WERI-Rb-1 (cell line): Measurements from ENCODE around the gene ADGRL4.

Experiments
- DNase-seq: peaks from one replicate; pipeline ENCODE4 v3.0.0-alpha.2; 2020
- H3K27ac ChIP-seq: fragments of 250-450 bp; sonication (Bioruptor Pico); 2 replicates; pipeline ENCODE4 v1.5.1; 2020; ENCODE audit warnings: mild to moderate bottlenecking, moderate library complexity
- H3K27me3 ChIP-seq: fragments of 250-450 bp; sonication (Bioruptor Pico); 2 replicates; pipeline ENCODE4 v1.5.1; 2021; ENCODE audit warnings: mild to moderate bottlenecking, low read depth, moderate library complexity; ENCODE audit not compliant: insufficient read depth, severe bottlenecking
- H3K36me3 ChIP-seq: fragments of 250-450 bp; sonication (Bioruptor Pico); 2 replicates; pipeline ENCODE4 v1.5.1; 2020; ENCODE audit warnings: mild to moderate bottlenecking, moderate library complexity
- H3K4me3 ChIP-seq: 2 replicates; pipeline ENCODE4 v1.5.1; 2011; ENCODE audit warnings: low read depth, mild to moderate bottlenecking, control low read depth, low read length
- H3K9me3 ChIP-seq: fragments of 250-450 bp; sonication (Bioruptor Pico); 2 replicates; pipeline ENCODE4 v1.5.1; 2021; ENCODE audit warnings: mild to moderate bottlenecking, moderate library complexity; ENCODE audit not compliant: severe bottlenecking
- CTCF ChIP-seq: IDR thresholded peaks from 2 replicates; pipeline ENCODE4 v1.5.1; 2011; ENCODE audit warnings: low read depth, mild to moderate bottlenecking, control low read depth, inconsistent platforms, low read length

ADGRL4 gene

GRCh38 chr1:79042117-79042516 is 35.6 kb upstream of the ADGRL4 start:
- Histone ChIP-seq H3K4me3 (no peak overlapping the region), H3K27ac (no peak overlapping the region), H3K36me3 (no peaks in the 10 kb centered on the region), H3K9me3 (peaks cover 6% of the 10 kb centered on the region), H3K27me3 (no peaks in the 10 kb centered on the region)
- no peak for DNase-seq
- TF ChIP-seq CTCF: no peak

GRCh38 chr1:79041666-79042065 is 35.1 kb upstream of the ADGRL4 start:
- H3K27me3 ChIP-seq: no peaks in the 10 kb centered on the region
- no peak for DNase-seq
- H3K36me3 ChIP-seq: no peaks in the 10 kb centered on the region
- H3K9me3 ChIP-seq: peaks cover 8% of the 10 kb centered on the region
- H3K27ac ChIP-seq: no peak overlapping the region
- TF ChIP-seq CTCF: no peak
- no peak overlapping the region for H3K4me3 ChIP-seq

GRCh38 chr1:79040424-79041082 is 34.0 kb upstream of the ADGRL4 start:
- Histone ChIP-seq H3K4me3 (no peak overlapping the region), H3K36me3 (no peaks in the 10 kb centered on the region), H3K27ac (no peak overlapping the region), H3K27me3 (no peaks in the 10 kb centered on the region), H3K9me3 (peaks cover 8% of the 10 kb centered on the region)
- DNase-seq: no peak
- TF ChIP-seq CTCF: no peak

- no peak for DNase-seq
- H3K36me3 ChIP-seq: no peaks in the 10 kb centered on the region
- no peak for TF ChIP-seq CTCF
- no peak overlapping the region for H3K4me3 ChIP-seq
- H3K27me3 ChIP-seq: no peaks in the 10 kb centered on the region
- H3K9me3 ChIP-seq: peaks cover 8% of the 10 kb centered on the region
- no peak overlapping the region for H3K27ac ChIP-seq
Measured at GRCh38 chr1:79037085-79037484, 30.6 kb upstream of the ADGRL4 start.

GRCh38 chr1:79012500-79012899 is 6.0 kb upstream of the ADGRL4 start:
- H3K9me3 ChIP-seq: no peaks in the 10 kb centered on the region
- no peak overlapping the region for H3K27ac ChIP-seq
- DNase-seq: no peak
- no peaks in the 10 kb centered on the region for H3K36me3 ChIP-seq
- no peaks in the 10 kb centered on the region for H3K27me3 ChIP-seq
- TF ChIP-seq CTCF: no peak
- H3K4me3 ChIP-seq: no peak overlapping the region

GRCh38 chr1:79010589-79010988 is 4.1 kb upstream of the ADGRL4 start:
- H3K9me3 ChIP-seq: no peaks in the 10 kb centered on the region
- no peak for DNase-seq
- no peak for TF ChIP-seq CTCF

More at GRCh38 chr1:79010589-79010988, 4.1 kb upstream of the ADGRL4 start:
- H3K4me3 ChIP-seq: no peak overlapping the region
- H3K27me3 ChIP-seq: no peaks in the 10 kb centered on the region
- H3K36me3 ChIP-seq: no peaks in the 10 kb centered on the region
- no peak overlapping the region for H3K27ac ChIP-seq
